GM19395 (cell line): ENCODE measurements around the gene AKAIN1.

Experiments
- ATAC-seq: cut with Tn5 transposase; IDR thresholded peaks from one replicate; pipeline ENCODE4 v1.9.1; 2021; ENCODE audit warnings: mild to moderate bottlenecking, moderate library complexity; ENCODE audit not compliant: unreplicated experiment

The AKAIN1 gene

GRCh38 chr18:5197032-5197434, at the start of gene AKAIN1:
Gene AKAIN1 (minus strand): TSS chr18:5197257. CDS start chr18:5197053, 204 bp downstream.
- ATAC-seq, result peak; percentile 71

DNA sequence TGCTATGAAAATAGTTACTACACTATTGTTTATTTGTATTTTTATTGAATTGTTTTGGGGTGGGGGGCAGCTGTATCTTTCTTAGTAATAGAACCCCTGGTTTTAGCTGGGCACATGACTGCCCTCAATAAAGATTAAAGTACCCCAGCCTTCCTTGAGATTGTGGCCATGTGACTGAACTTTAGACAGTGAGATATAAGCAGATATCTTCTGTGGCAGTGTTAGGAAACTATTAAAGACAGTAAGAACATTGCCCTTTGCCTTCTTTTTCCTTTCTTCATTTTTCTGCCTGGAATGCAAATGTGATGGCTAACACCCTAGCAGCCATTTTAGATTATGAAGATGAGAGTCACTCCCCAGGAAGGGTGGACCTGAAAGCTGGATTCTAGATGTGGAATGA, 47.9 kb upstream of the AKAIN1 start:
- ATAC-seq, result no peak

- no peak for ATAC-seq
Measured at GRCh38 chr18:5239447-5239846, 42.4 kb upstream of the AKAIN1 start.

DNA sequence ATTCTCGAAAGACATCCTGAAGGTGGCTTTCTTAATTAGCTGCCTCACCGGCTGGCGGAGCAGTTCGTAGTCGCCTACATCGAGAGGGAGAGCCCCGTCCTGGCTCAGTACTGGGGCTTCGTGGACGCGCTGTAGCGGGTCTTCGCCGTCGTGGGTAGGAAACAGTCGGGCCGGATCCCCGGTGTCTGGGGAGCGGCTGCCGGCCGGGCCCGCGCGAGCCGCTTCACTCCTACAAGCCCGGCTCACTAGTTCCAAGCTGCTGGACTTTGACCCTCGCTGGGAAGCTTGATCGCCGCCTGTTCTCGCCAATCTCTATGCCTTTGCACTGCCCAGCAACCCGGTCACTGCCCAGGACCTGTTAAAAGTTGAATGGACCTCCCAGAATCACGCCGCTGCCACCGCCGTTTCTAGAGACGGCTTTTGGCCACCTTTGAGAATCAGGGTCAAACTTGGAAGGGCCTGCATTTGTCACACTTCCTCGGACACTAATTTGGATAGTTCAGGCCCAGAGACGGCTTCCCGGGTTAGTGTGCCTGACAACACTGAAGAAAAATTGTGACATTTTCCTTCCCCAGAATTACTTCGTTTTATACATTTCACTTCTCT, 41.4 kb upstream of the AKAIN1 start:
- peak; percentile 48 for ATAC-seq

GRCh38 chr18:5237723-5238370, 40.8 kb upstream of the AKAIN1 start:
- peak; percentile 91 for ATAC-seq

DNA sequence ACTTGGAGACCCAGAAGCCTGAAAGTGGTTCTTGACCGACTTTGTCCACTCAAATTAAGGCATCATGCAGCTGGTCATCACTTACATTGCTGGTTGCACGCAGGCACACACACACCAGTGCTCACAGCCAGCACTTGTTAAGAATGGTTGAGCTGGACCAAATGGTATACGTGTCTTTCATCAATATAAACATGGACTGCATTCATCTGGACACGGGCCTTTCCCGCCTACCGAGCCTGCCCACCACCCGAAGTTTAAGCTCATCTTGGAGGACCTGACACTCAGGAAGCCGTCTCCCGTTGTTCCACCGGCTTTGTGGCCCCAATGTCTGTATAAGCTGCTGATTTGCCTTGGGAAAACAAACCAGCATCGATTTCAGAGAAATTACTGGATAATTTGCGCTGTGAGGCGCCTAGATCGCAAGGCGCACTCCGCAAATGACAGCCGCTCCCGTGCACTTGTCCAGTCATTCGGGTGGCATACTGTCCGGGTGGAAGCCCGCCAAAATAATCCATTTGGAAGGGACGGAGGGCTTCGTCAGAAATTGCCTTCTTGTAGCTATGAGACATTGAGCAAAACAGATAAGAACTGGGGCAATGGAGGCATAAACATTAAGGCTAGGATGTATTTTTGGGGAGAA, 40.1 kb upstream of the AKAIN1 start:
- peak; percentile 56 for ATAC-seq

- no peak for ATAC-seq
Measured at GRCh38 chr18:5214583-5215351, 17.7 kb upstream of the AKAIN1 start.

- no peak for ATAC-seq
Measured at GRCh38 chr18:5207471-5208150, 10.6 kb upstream of the AKAIN1 start.

GRCh38 chr18:5198311-5198710, 1.3 kb upstream of the AKAIN1 start:
- ATAC-seq, result no peak

DNA sequence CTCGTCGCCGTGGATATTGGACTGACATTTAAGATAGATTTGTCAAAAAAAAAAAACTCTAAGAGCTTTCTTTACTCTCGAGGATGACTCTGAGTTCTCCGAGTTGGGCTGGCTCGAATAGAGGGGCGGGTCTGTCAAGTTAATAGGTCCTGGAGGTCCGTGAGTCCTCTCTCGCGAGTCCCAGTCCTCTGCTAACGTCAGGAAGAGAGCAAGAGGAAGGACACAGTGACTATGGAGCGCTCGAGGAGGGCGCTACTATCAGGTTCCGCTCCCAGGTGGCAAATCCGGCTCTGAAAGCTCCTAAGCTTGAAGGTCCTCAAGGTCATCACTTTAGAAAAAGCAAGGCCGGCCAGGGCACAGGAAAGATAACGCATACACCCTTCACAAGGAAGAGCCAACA, 404 bp upstream of the AKAIN1 start:
- no peak for ATAC-seq

DNA sequence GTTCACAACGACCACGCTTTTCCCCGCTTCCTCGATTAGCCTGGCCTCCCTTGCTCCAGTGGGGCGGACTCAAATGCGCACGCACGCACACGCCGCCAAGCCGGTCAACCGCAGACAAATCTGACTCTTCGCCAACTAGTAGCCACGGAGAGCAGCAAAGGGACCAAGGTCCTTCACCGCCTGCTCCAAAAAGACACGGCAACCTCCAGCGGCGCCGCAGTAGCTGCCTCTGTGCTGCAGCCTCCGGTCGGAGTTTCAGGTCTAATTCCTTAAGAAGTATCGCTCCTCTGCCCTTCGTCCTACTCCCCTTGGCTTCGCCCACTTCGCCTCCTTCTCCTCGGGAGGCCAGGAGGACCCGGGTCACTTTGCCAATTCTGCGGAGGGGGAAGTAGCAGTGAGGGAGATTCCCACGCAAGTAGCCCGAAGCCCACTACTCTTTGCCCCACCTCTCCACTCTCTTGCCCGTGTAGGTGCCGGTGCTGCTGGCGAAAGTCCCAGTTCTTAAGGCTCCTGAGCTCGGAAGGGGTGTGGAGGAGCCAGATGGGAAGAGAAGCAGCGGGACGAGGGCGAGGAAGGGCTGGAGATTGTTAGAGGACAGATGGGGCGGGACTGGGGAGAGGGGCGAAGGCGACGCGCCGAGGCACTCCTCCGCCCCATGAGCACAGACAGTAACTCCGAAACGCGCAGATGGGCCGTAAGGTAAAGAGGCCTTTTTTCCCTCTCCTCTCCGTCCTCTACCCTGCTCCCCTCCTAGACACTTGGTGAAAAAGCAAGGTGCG, 615 bp downstream of the AKAIN1 start:
- ATAC-seq, result peak; percentile 27

GRCh38 chr18:5195656-5196055, 1.4 kb downstream of the AKAIN1 start:
- no peak for ATAC-seq

GRCh38 chr18:5180254-5180653, 16.8 kb downstream of the AKAIN1 start:
- no peak for ATAC-seq

GRCh38 chr18:5178519-5178918, 18.5 kb downstream of the AKAIN1 start:
- ATAC-seq, result no peak

DNA sequence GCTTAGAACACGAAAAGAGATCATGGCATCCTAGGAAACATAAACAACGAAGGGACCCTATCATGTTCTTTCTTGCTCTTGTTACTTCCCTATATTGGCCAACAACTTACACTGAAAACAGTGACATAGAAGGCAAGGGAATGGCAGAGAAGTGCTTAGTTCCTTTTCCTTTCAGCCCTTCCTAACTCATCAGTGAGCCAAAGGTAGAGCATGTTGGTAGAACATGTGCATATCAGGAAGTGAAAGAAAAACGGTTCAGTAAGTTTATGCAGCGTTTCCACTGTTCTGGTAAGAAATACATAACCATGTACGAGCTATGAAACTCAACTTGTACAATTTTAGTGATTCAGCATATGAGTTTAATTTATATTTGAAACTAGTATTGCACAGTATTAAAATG, 21.7 kb downstream of the AKAIN1 start:
- peak; percentile 95 for ATAC-seq

- ATAC-seq, result no peak
Measured at GRCh38 chr18:5173646-5174045, 23.4 kb downstream of the AKAIN1 start.

- ATAC-seq, result no peak
Measured at GRCh38 chr18:5173236-5173635, 23.8 kb downstream of the AKAIN1 start.

GRCh38 chr18:5167831-5168230, 29.2 kb downstream of the AKAIN1 start:
- no peak for ATAC-seq

DNA sequence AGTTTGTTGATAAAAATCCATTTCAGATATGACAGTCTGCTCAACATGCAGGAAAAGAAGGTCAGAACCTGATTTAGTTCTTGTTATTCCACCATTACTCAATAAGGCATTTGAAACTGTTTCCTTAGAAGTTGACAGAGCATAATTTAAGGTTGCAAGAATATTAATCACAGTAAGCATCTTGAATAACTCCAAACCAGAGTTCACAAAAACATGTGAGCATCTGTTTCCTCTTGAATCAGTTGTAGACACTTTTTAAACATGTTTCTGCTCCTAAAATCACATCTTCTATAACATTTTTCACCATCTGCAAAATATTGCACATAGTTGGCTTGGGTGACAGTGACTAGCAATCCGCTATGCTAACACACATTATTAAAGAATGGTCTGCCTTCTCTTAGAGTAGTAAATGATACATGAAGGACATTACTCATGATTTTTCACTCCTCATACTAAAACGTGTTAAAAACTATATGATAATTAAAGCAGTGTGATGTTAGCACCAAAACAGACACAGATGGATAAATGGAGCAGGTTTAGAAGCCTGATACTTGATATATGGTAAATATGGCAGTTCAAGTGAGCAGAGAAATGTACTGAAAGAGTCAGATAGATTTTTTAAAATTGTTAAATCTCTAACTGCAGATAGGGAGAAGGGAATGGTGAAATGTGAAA, 30.3 kb downstream of the AKAIN1 start:
- no peak for ATAC-seq

GRCh38 chr18:5164903-5165302, 32.2 kb downstream of the AKAIN1 start:
- ATAC-seq, result no peak
